Effector memory CD4-positive, alpha-beta T cell (primary cell): ENCODE measurements around the gene SNTG2.
"Not testable (repeated sequence)": the region's sequence is repeated elsewhere in the genome, so short reads cannot be mapped to it uniquely, and the experiment has no call there.

ENCODE experiments used
- DNase-seq, 3 donors: peaks; one replicate each; pipeline ENCODE4 v3.0.0-alpha.2; 2020
- H3K27ac ChIP-seq: 2 replicates; pipeline ENCODE4 v1.7.0; 2013; ENCODE audit warnings: mild to moderate bottlenecking, low read length, moderate library complexity; ENCODE audit not compliant: insufficient read depth, poor library complexity, severe bottlenecking
- H3K27me3 ChIP-seq: replicated peaks from 2 replicates; pipeline ENCODE4 v1.7.0; 2013; ENCODE audit warnings: mild to moderate bottlenecking, low read length; ENCODE audit not compliant: insufficient read depth, control insufficient read depth, poor library complexity, severe bottlenecking
- H3K36me3 ChIP-seq: 2 replicates; pipeline ENCODE4 v1.7.0; 2013; ENCODE audit warnings: mild to moderate bottlenecking, low read length, moderate library complexity; ENCODE audit not compliant: control insufficient read depth, insufficient read depth
- H3K4me1 ChIP-seq: 2 replicates; pipeline ENCODE4 v1.7.0; 2013; ENCODE audit warnings: low read length, mild to moderate bottlenecking; ENCODE audit not compliant: control insufficient read depth, insufficient read depth, poor library complexity, severe bottlenecking
- H3K4me3 ChIP-seq: 2 replicates; pipeline ENCODE4 v1.7.0; 2013; ENCODE audit warnings: low read length, low read depth, mild to moderate bottlenecking; ENCODE audit not compliant: insufficient read depth, poor library complexity, severe bottlenecking
- H3K9me3 ChIP-seq: 2 replicates; pipeline ENCODE4 v1.7.0; 2013; ENCODE audit warnings: mild to moderate bottlenecking, low read length, moderate library complexity; ENCODE audit not compliant: control insufficient read depth

Gene SNTG2

GRCh38 chr2:1377473-1377872 is 426.8 kb downstream of the SNTG2 start:
- no peak for DNase-seq

GRCh38 chr2:1378456-1379150 is 428.0 kb downstream of the SNTG2 start:
- H3K4me3 ChIP-seq: no peak overlapping the region
- no peak for DNase-seq
- no peaks in the 10 kb centered on the region for H3K27me3 ChIP-seq
- no peaks in the 10 kb centered on the region for H3K4me1 ChIP-seq
- H3K9me3 ChIP-seq: no peaks in the 10 kb centered on the region
- H3K27ac ChIP-seq: no peak overlapping the region
- no peaks in the 10 kb centered on the region for H3K36me3 ChIP-seq

More at GRCh38 chr2:1377473-1377872, 426.8 kb downstream of the SNTG2 start:
- H3K4me3 ChIP-seq: no peak overlapping the region
- no peaks in the 10 kb centered on the region for H3K27me3 ChIP-seq
- no peaks in the 10 kb centered on the region for H3K36me3 ChIP-seq
- H3K27ac ChIP-seq: no peak overlapping the region
- no peaks in the 10 kb centered on the region for H3K4me1 ChIP-seq
- H3K9me3 ChIP-seq: no peaks in the 10 kb centered on the region

- Histone ChIP-seq H3K27me3 (no peaks in the 10 kb centered on the region), H3K9me3 (no peaks in the 10 kb centered on the region), H3K4me1 (no peaks in the 10 kb centered on the region), H3K27ac (no peak overlapping the region), H3K36me3 (no peaks in the 10 kb centered on the region), H3K4me3 (no peak overlapping the region)
- DNase-seq: no peak
Observed at GRCh38 chr2:1381644-1382043, 431.0 kb downstream of the SNTG2 start.

- H3K27me3 ChIP-seq, H3K27ac ChIP-seq, H3K4me3 ChIP-seq, H3K9me3 ChIP-seq, H3K4me1 ChIP-seq, H3K36me3 ChIP-seq, DNase-seq: not testable (repeated sequence)
Observed at GRCh38 chr2:1387954-1388725, 437.5 kb downstream of the SNTG2 start.

- DNase-seq, H3K4me1 ChIP-seq, H3K27me3 ChIP-seq, H3K9me3 ChIP-seq, H3K36me3 ChIP-seq, H3K4me3 ChIP-seq, H3K27ac ChIP-seq: not testable (repeated sequence)
Observed at GRCh38 chr2:1390118-1390517, 439.5 kb downstream of the SNTG2 start.

- no peaks in the 10 kb centered on the region for H3K4me1 ChIP-seq
- no peak overlapping the region for H3K27ac ChIP-seq
- DNase-seq: no peak
- H3K36me3 ChIP-seq: no peaks in the 10 kb centered on the region
- H3K9me3 ChIP-seq: no peaks in the 10 kb centered on the region
- H3K27me3 ChIP-seq: no peaks in the 10 kb centered on the region
- H3K4me3 ChIP-seq: no peak overlapping the region
Observed at GRCh38 chr2:1393321-1393720, 442.7 kb downstream of the SNTG2 start.

GRCh38 chr2:1394709-1395408 is 444.2 kb downstream of the SNTG2 start:
- Histone ChIP-seq H3K27me3 (no peaks in the 10 kb centered on the region), H3K4me1 (no peaks in the 10 kb centered on the region), H3K4me3 (no peak overlapping the region), H3K27ac (no peak overlapping the region), H3K9me3 (no peaks in the 10 kb centered on the region), H3K36me3 (no peaks in the 10 kb centered on the region)
- no peak for DNase-seq

- Histone ChIP-seq H3K36me3 (no peaks in the 10 kb centered on the region), H3K27ac (no peak overlapping the region), H3K4me3 (no peak overlapping the region), H3K4me1 (no peaks in the 10 kb centered on the region), H3K27me3 (no peaks in the 10 kb centered on the region), H3K9me3 (no peaks in the 10 kb centered on the region)
- no peak for DNase-seq
Observed at GRCh38 chr2:1397350-1397749, 446.7 kb downstream of the SNTG2 start.

- no peak for DNase-seq
- no peaks in the 10 kb centered on the region for H3K9me3 ChIP-seq
- no peak overlapping the region for H3K27ac ChIP-seq
- H3K4me1 ChIP-seq: no peaks in the 10 kb centered on the region
- no peaks in the 10 kb centered on the region for H3K36me3 ChIP-seq
- H3K4me3 ChIP-seq: no peak overlapping the region
- H3K27me3 ChIP-seq: no peaks in the 10 kb centered on the region
Observed at GRCh38 chr2:1398191-1398590, 447.5 kb downstream of the SNTG2 start.
